Measurements from ENCODE around the gene EIF4G1. TPM values are rescaled to one million over a fixed set of nuclear protein-coding genes. Genes with fewer than 3 reads are reported as not detected.

The EIF4G1 gene
- total and polyA plus RNA-seq, 9 donors: 72.4 to 295 (median 206) TPM

- no peak for DNase-seq
- no peaks in the 10 kb centered on the region for H3K27me3 ChIP-seq
Measured at GRCh38 chr3:184299488-184300377, 14.7 kb upstream of the EIF4G1 start.

GRCh38 chr3:184300378-184300720, 14.1 kb upstream of the EIF4G1 start:
- H3K4me1 ChIP-seq (ENCODE audit: insufficient read depth): peaks cover 4% of the 10 kb centered on the region
- H3K27me3 ChIP-seq: no peaks in the 10 kb centered on the region
- intact Hi-C loops (cut with DNase I): loop anchor here in 1 of 4 donors (10.0 kb wide), 1 partner anchor 54 kb away; no protein-coding TSS in a partner anchor
- TF ChIP-seq POLR2A (IDR thresholded peaks at IDR 0.05) (no peak), EP300 (IDR thresholded peaks at IDR 0.05) (no peak), CTCF (IDR thresholded peaks at IDR 0.05) (no peak)
- WGBS, 3 donors: 59 to 78% (median 68%) methylated on average over 3 of the region's 3 CpGs
- H3K9me3 ChIP-seq: no peaks in the 10 kb centered on the region
- H3K36me3 ChIP-seq: no peaks in the 10 kb centered on the region
- no peak for DNase-seq
- no peak overlapping the region for H3K4me3 ChIP-seq
- no peak overlapping the region for H3K27ac ChIP-seq

More at GRCh38 chr3:184299488-184300377, 14.7 kb upstream of the EIF4G1 start:
- no peak for TF ChIP-seq POLR2A (IDR thresholded peaks at IDR 0.05)
- no peak for TF ChIP-seq CTCF (IDR thresholded peaks at IDR 0.05)
- no peak for TF ChIP-seq EP300 (IDR thresholded peaks at IDR 0.05)
- peak overlapping the region in 1 of 2 donors; percentile 24 for H3K27ac ChIP-seq
- H3K9me3 ChIP-seq: no peaks in the 10 kb centered on the region
- H3K4me1 ChIP-seq (ENCODE audit: insufficient read depth): peaks cover 4% of the 10 kb centered on the region
- intact Hi-C loops (cut with DNase I): loop anchor here in 1 of 4 donors (10.0 kb wide), 2 partner anchors 55 to 215 kb away; no protein-coding TSS in a partner anchor
- H3K36me3 ChIP-seq: no peaks in the 10 kb centered on the region
- H3K4me3 ChIP-seq: peak overlapping the region; percentile 79
- WGBS, 3 donors: 13 to 15% (median 14%) methylated on average over 29 of the region's 29 CpGs

GRCh38 chr3:184305577-184305976, 8.8 kb upstream of the EIF4G1 start:
- H3K27me3 ChIP-seq: no peaks in the 10 kb centered on the region
- no peak overlapping the region for H3K27ac ChIP-seq
- TF ChIP-seq POLR2A (IDR thresholded peaks at IDR 0.05) (no peak), CTCF (IDR thresholded peaks at IDR 0.05) (peak in 1 of 3 donors; percentile 6)
- 24 to 36% (median 25%) methylated on average over 1 of the region's 1 CpG for WGBS, 3 donors
- no peaks in the 10 kb centered on the region for H3K36me3 ChIP-seq
- no peaks in the 10 kb centered on the region for H3K4me1 ChIP-seq (ENCODE audit: insufficient read depth)
- intact Hi-C loops (cut with DNase I): loop anchor here in 1 of 4 donors (10.0 kb wide), 1 partner anchor 49 kb away; no protein-coding TSS in a partner anchor
- DNase-seq: no peak
- H3K9me3 ChIP-seq: no peaks in the 10 kb centered on the region
- no peak overlapping the region for H3K4me3 ChIP-seq

- Histone ChIP-seq H3K27ac (no peak overlapping the region), H3K27me3 (no peaks in the 10 kb centered on the region), H3K4me1 (ENCODE audit: insufficient read depth) (no peaks in the 10 kb centered on the region), H3K4me3 (no peak overlapping the region), H3K36me3 (no peaks in the 10 kb centered on the region), H3K9me3 (no peaks in the 10 kb centered on the region)
- DNase-seq: no peak
- intact Hi-C loops (cut with DNase I): loop anchor here in 1 of 4 donors (10.0 kb wide), 1 partner anchor 48 kb away; no protein-coding TSS in a partner anchor
- WGBS, 3 donors: 89 to 94% (median 90%) methylated on average over 4 of the region's 4 CpGs
- no peak for TF ChIP-seq EP300 (IDR thresholded peaks at IDR 0.05)
- TF ChIP-seq POLR2A (IDR thresholded peaks at IDR 0.05): no peak
- no peak for TF ChIP-seq CTCF (IDR thresholded peaks at IDR 0.05)
Measured at GRCh38 chr3:184306341-184306972, 7.9 kb upstream of the EIF4G1 start.
